GM23338 (cell line): ENCODE measurements around the gene KCNT1. TPM values are rescaled to one million over a fixed set of nuclear protein-coding genes. Genes with fewer than 3 reads are reported as not detected.

ENCODE experiments used
- ATAC-seq: fragments of 200-7000 bp; cut with Tn5 transposase; 3 replicates; pipeline ENCODE4 v1.9.1; 2020
- DNase-seq: peaks from one replicate; pipeline ENCODE4 v3.0.0-alpha.2; 2015; ENCODE audit warnings: low spot score
- H2AFZ ChIP-seq: fragments of 200-600 bp; sonication (generic); 2 replicates; pipeline ENCODE4 v1.8.0; 2016; ENCODE audit warnings: antibody characterized with exemption, mild to moderate bottlenecking, moderate library complexity
- H3F3A ChIP-seq: fragments of 200-600 bp; sonication (generic); replicated peaks from 2 replicates; pipeline ENCODE4 v1.8.0; 2017; ENCODE audit warnings: antibody characterized with exemption, mixed run types, low read depth
- H3K27ac ChIP-seq: fragments of 200-600 bp; sonication (generic); 2 replicates; pipeline ENCODE4 v1.6.1; 2016; ENCODE audit warnings: low read depth
- H3K27me3 ChIP-seq: fragments of 200-600 bp; sonication (generic); 2 replicates; pipeline ENCODE4 v1.8.0; 2016; ENCODE audit warnings: mild to moderate bottlenecking, mixed run types, moderate library complexity; ENCODE audit not compliant: insufficient read depth
- H3K36me3 ChIP-seq: fragments of 200-600 bp; sonication (generic); 2 replicates; pipeline ENCODE4 v1.8.0; 2016; ENCODE audit warnings: mild to moderate bottlenecking; ENCODE audit not compliant: insufficient read depth
- H3K4me1 ChIP-seq: fragments of 200-600 bp; sonication (generic); 2 replicates; pipeline ENCODE4 v1.8.0; 2016; ENCODE audit warnings: mild to moderate bottlenecking, moderate library complexity; ENCODE audit not compliant: insufficient read depth
- H3K4me2 ChIP-seq: fragments of 200-600 bp; sonication (generic); 2 replicates; pipeline ENCODE4 v1.7.1; 2017; ENCODE audit warnings: mixed run types
- H3K4me3 ChIP-seq: fragments of 200-600 bp; sonication (generic); 2 replicates; pipeline ENCODE4 v1.6.1; 2016; ENCODE audit warnings: mixed run types
- H3K79me2 ChIP-seq: fragments of 200-600 bp; sonication (generic); replicated peaks from 2 replicates; pipeline ENCODE4 v1.8.0; 2017; ENCODE audit warnings: mild to moderate bottlenecking; ENCODE audit not compliant: insufficient read depth
- H3K9me2 ChIP-seq: fragments of 200-600 bp; sonication (generic); 2 replicates; pipeline ENCODE4 v1.8.0; 2017; ENCODE audit not compliant: insufficient read depth
- H4K20me1 ChIP-seq: fragments of 200-600 bp; sonication (generic); replicated peaks from 2 replicates; pipeline ENCODE4 v1.8.0; 2017; ENCODE audit warnings: mild to moderate bottlenecking; ENCODE audit not compliant: insufficient read depth
- H3K27ac Mint-ChIP-seq: 2 replicates; pipeline ENCODE4 v1.8.0; 2020; ENCODE audit warnings: inconsistent platforms, mild to moderate bottlenecking, moderate library complexity, mixed read lengths
- H3K27me3 Mint-ChIP-seq: 3 replicates; pipeline ENCODE4 v1.8.0; 2022; ENCODE audit warnings: low read depth, mild to moderate bottlenecking, moderate library complexity, mixed read lengths, inconsistent platforms; ENCODE audit not compliant: insufficient read depth, poor library complexity
- H3K36me3 Mint-ChIP-seq: 3 replicates; pipeline ENCODE4 v1.8.0; 2021; ENCODE audit warnings: low read depth, mild to moderate bottlenecking, inconsistent platforms, moderate library complexity, mixed read lengths
- H3K4me1 Mint-ChIP-seq: 3 replicates; pipeline ENCODE4 v1.8.0; 2020; ENCODE audit warnings: mild to moderate bottlenecking, inconsistent platforms, mixed read lengths
- H3K4me3 Mint-ChIP-seq: 3 replicates; pipeline ENCODE4 v1.8.0; 2021; ENCODE audit warnings: moderate library complexity, mild to moderate bottlenecking, inconsistent platforms, mixed read lengths
- H3K9me3 Mint-ChIP-seq: 3 replicates; pipeline ENCODE4 v1.8.0; 2020; ENCODE audit warnings: moderate library complexity, mild to moderate bottlenecking, inconsistent platforms, mixed read lengths
- ETS1 ChIP-seq: IDR thresholded peaks from 2 replicates; pipeline ENCODE4 v1.6.1; 2016; ENCODE audit warnings: antibody characterized with exemption
- JUNB ChIP-seq: IDR thresholded peaks from one replicate; pipeline ENCODE4 v1.6.1; 2016; ENCODE audit warnings: antibody characterized with exemption; ENCODE audit not compliant: unreplicated experiment
- NANOG ChIP-seq: IDR thresholded peaks from 2 replicates; pipeline ENCODE4 v1.6.1; 2016; ENCODE audit warnings: antibody characterized with exemption, borderline replicate concordance
- POLR2AphosphoS5 ChIP-seq: IDR thresholded peaks from 2 replicates; pipeline ENCODE4 v1.6.1; 2016; ENCODE audit warnings: antibody characterized with exemption, low read depth
- STAT1 ChIP-seq: IDR thresholded peaks from one replicate; pipeline ENCODE4 v1.6.1; 2016; ENCODE audit warnings: antibody characterized with exemption; ENCODE audit not compliant: unreplicated experiment
- ZNF331 ChIP-seq: fragments of 250-450 bp; sonication (Bioruptor Pico); IDR thresholded peaks from 2 replicates; pipeline ENCODE4 v1.5.0; 2020; ENCODE audit warnings: low read depth, mild to moderate bottlenecking, moderate library complexity
- ZNF462 ChIP-seq: fragments of 250-450 bp; sonication (Bioruptor Pico); IDR thresholded peaks from 2 replicates; pipeline ENCODE4 v1.5.0; 2020; ENCODE audit warnings: mild to moderate bottlenecking, moderate library complexity
- polyA plus RNA-seq: library from polyadenylated mRNA; unstranded; fragments of >200 nt; fragmentation: Nextera tagmentation; extraction: Ambion mirVana; gene quantifications from 2 replicates; pipeline ENCODE4 v1.2.1, GENCODE V29; 2016
- total RNA-seq: library from RNA; depleted of rRNA; stranded (reverse); fragments of >200 nt; shearing (Covaris generic); gene quantifications from 2 replicates; pipeline ENCODE4 v1.2.3, GENCODE V29; 2014
- TF ChIP-seq, protein P1 (sequence below), 2 experiments: fragments of 200-600 bp in 1 of 2; sonication (generic) in 1 of 2; conservative IDR thresholded peaks; 2 replicates each; pipeline versions ENCODE4 v1.5.1 to v1.6.1; 2016 to 2017; ENCODE audit warnings: antibody characterized with exemption in 2 of 2, low read depth in 2 of 2, mild to moderate bottlenecking in 2 of 2, moderate library complexity in 1 of 2

KCNT1 gene
- total and polyA plus RNA-seq, 2 experiments from 2014 or later = 0.05 to 0.28 TPM

DNA sequence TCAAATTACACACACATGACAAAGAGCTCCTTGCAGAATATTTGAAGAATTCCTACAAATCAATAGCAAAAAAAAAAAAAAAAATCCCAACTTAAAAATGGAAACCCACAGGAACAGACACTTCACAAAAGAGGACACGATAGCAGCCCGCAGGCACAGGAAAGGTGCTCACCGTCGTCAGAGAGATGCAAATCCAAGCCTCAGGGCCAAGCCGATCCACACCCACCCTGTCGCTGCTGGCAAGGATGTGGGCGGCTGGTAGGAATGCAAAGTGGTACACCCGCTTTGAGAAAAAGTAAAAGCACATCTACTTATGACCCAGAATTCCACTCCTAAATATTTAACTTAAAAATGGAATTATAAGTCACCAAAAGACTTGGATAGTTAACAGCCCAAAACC lies 28.0 kb upstream of the KCNT1 start (continued):
- no peak for TF ChIP-seq NANOG
- no peak for TF ChIP-seq ZNF462 (CRISPR knock-in tag)

- ATAC-seq (no peak), DNase-seq (no peak)
- Histone ChIP-seq H3K4me2 (no peak overlapping the region), H3K36me3 (no peaks in the 10 kb centered on the region), H2AFZ (no peak overlapping the region), H3K79me2 (no peaks in the 10 kb centered on the region), H3F3A (no peaks in the 10 kb centered on the region), H3K9me2 (no peaks in the 10 kb centered on the region), H4K20me1 (no peaks in the 10 kb centered on the region), H3K27me3 (no peaks in the 10 kb centered on the region), H3K27ac (no peak overlapping the region), H3K4me3 (no peak overlapping the region), H3K4me1 (no peaks in the 10 kb centered on the region)
- no peak overlapping the region for H3K4me3 Mint-ChIP-seq
- H3K9me3 Mint-ChIP-seq = peaks cover 1% of the 10 kb centered on the region; the same call in 1 of the 3 replicates
- peaks cover 1% of the 10 kb centered on the region for H3K4me1 Mint-ChIP-seq
- no peak for TF ChIP-seq ETS1
- TF ChIP-seq, protein P1, sequence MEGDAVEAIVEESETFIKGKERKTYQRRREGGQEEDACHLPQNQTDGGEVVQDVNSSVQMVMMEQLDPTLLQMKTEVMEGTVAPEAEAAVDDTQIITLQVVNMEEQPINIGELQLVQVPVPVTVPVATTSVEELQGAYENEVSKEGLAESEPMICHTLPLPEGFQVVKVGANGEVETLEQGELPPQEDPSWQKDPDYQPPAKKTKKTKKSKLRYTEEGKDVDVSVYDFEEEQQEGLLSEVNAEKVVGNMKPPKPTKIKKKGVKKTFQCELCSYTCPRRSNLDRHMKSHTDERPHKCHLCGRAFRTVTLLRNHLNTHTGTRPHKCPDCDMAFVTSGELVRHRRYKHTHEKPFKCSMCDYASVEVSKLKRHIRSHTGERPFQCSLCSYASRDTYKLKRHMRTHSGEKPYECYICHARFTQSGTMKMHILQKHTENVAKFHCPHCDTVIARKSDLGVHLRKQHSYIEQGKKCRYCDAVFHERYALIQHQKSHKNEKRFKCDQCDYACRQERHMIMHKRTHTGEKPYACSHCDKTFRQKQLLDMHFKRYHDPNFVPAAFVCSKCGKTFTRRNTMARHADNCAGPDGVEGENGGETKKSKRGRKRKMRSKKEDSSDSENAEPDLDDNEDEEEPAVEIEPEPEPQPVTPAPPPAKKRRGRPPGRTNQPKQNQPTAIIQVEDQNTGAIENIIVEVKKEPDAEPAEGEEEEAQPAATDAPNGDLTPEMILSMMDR (conservative IDR thresholded peaks at IDR 0.05; ENCODE audit: low read depth in 2 of 2) = no peak
- no peak for TF ChIP-seq POLR2AphosphoS5
- no peak for TF ChIP-seq NANOG
- TF ChIP-seq ZNF331 (CRISPR knock-in tag) = no peak
- no peak for TF ChIP-seq STAT1
- TF ChIP-seq JUNB = no peak
- no peak overlapping the region for H3K27ac Mint-ChIP-seq
- peaks cover 2% of the 10 kb centered on the region for H3K27me3 Mint-ChIP-seq
- no peaks in the 10 kb centered on the region for H3K36me3 Mint-ChIP-seq
These were observed 27.0 kb upstream of the KCNT1 start for GRCh38 chr9:135674977-135675376.
